HepG2 (cell line): ENCODE results near the gene GDF11. TPM values are rescaled to one million over a fixed set of nuclear protein-coding genes. Genes with fewer than 3 reads are reported as not detected.
A peak's percentile ranks its signal among the peaks of the same experiment; 100 is the strongest.

Experiments
- AHR ChIP-seq: IDR thresholded peaks from 2 replicates; pipeline ENCODE4 v1.6.1; 2018; ENCODE audit warnings: missing genetic modification reagents, missing compliant biosample characterization
- CEBPG ChIP-seq: IDR thresholded peaks from 2 replicates; pipeline ENCODE4 v1.6.1; 2016
- FOXA1 ChIP-seq, 2 experiments: fragments of 450-650 bp in 1 of 2; sonication (generic) in 1 of 2; formaldehyde crosslinking in 1 of 2; IDR thresholded peaks; 2 replicates each; pipeline versions ENCODE4 v1.4.0 to v1.6.1; 2016 to 2020; ENCODE audit warnings: missing genetic modification reagents in 1 of 2
- MEF2D ChIP-seq: sonication (generic); formaldehyde crosslinking; IDR thresholded peaks from 2 replicates; pipeline ENCODE4 v1.5.1; 2020; ENCODE audit warnings: mild to moderate bottlenecking, missing genetic modification reagents
- RBAK ChIP-seq: sonication (generic); formaldehyde crosslinking; IDR thresholded peaks from 2 replicates; pipeline ENCODE4 v1.5.1; 2020; ENCODE audit warnings: mild to moderate bottlenecking, missing genetic modification reagents
- RORA ChIP-seq: sonication (generic); formaldehyde crosslinking; IDR thresholded peaks from 2 replicates; pipeline ENCODE4 v1.5.0; 2020; ENCODE audit warnings: mild to moderate bottlenecking, missing genetic modification reagents, moderate library complexity
- SALL1 ChIP-seq: sonication (generic); formaldehyde crosslinking; IDR thresholded peaks from 2 replicates; pipeline ENCODE4 v1.8.0; 2022; ENCODE audit warnings: mild to moderate bottlenecking, missing genetic modification reagents
- ZNF292 ChIP-seq: sonication (generic); formaldehyde crosslinking; IDR thresholded peaks from 2 replicates; pipeline ENCODE4 v1.8.1; 2022; ENCODE audit warnings: mild to moderate bottlenecking, low read depth, missing genetic modification reagents, borderline replicate concordance
- ZNF510 ChIP-seq: sonication (generic); formaldehyde crosslinking; IDR thresholded peaks from 2 replicates; pipeline ENCODE4 v1.4.0; 2020; ENCODE audit warnings: low read depth, mild to moderate bottlenecking, missing genetic modification reagents
- ZNF530 ChIP-seq: sonication (generic); formaldehyde crosslinking; IDR thresholded peaks from 2 replicates; pipeline ENCODE4 v1.5.0; 2020; ENCODE audit warnings: low read depth, mild to moderate bottlenecking, missing genetic modification reagents
- ZNF549 ChIP-seq: sonication (generic); formaldehyde crosslinking; IDR thresholded peaks from 2 replicates; pipeline ENCODE4 v1.5.0; 2020; ENCODE audit warnings: missing genetic modification reagents
- ZNF720 ChIP-seq: sonication (generic); formaldehyde crosslinking; IDR thresholded peaks from 2 replicates; pipeline ENCODE4 v1.4.0; 2020; ENCODE audit warnings: missing genetic modification reagents
- ZSCAN9 ChIP-seq: IDR thresholded peaks from 2 replicates; pipeline ENCODE4 v1.6.1; 2016; ENCODE audit warnings: borderline replicate concordance
- ZZZ3 ChIP-seq: sonication (generic); formaldehyde crosslinking; IDR thresholded peaks from 2 replicates; pipeline ENCODE4 v1.4.0; 2020; ENCODE audit warnings: missing genetic modification reagents, mild to moderate bottlenecking, borderline replicate concordance
- polyA plus RNA-seq, 8 experiments: library from polyadenylated mRNA; depleted of rRNA in 3 of 8; stranded (reverse) in 7 of 8; unstranded in 1 of 8; fragments of >200 nt; fragmentation: Illumina TruSeq in 4 of 8; extraction: Trizol in 4 of 8; gene quantifications; 2 replicates each; pipeline versions ENCODE4 v1.2.1 to v1.2.3, GENCODE V29; 2011 to 2016; ENCODE audit warnings: low read depth in 4 of 8, missing spikeins in 1 of 8, mixed read lengths in 1 of 8; ENCODE audit not compliant: insufficient read depth in 1 of 8
- total RNA-seq, 5 experiments: library from RNA; depleted of rRNA; stranded (reverse); fragments of >200 nt; fragmentation: Illumina TruSeq; extraction: Trizol; gene quantifications; 2 replicates each; pipeline ENCODE4 v1.2.3, GENCODE V29; 2016; ENCODE audit warnings: low read depth in 1 of 5
- TF ChIP-seq, protein P1 (sequence below), 2 experiments: sonication (generic) in 1 of 2; formaldehyde crosslinking in 1 of 2; IDR thresholded peaks; 2 replicates each; pipeline versions ENCODE4 v1.5.1 to v1.6.1; 2011 to 2020; ENCODE audit warnings: borderline replicate concordance in 1 of 2, low read depth in 1 of 2, low read length in 1 of 2, mild to moderate bottlenecking in 1 of 2, missing genetic modification reagents in 1 of 2, moderate library complexity in 1 of 2
- TF ChIP-seq, protein P2 (sequence below): sonication (generic); formaldehyde crosslinking; IDR thresholded peaks from 2 replicates; pipeline ENCODE4 v1.4.0; 2020; ENCODE audit warnings: missing genetic modification reagents, low read depth, mild to moderate bottlenecking, borderline replicate concordance
- TF ChIP-seq, protein P3 (sequence below): sonication (generic); formaldehyde crosslinking; IDR thresholded peaks from 2 replicates; pipeline ENCODE4 v1.9.0; 2021; ENCODE audit warnings: missing genetic modification reagents, mild to moderate bottlenecking, borderline replicate concordance
- TF ChIP-seq, protein P4 (sequence below): IDR thresholded peaks from 2 replicates; pipeline ENCODE4 v1.4.0; 2020; ENCODE audit warnings: mild to moderate bottlenecking, missing genetic modification reagents

The GDF11 gene
- total and polyA plus RNA-seq, 2 of the 13 experiments (the other 11 are each of a cell fraction or from before 2014, with no cell fraction given): 0.63 to 1.5 TPM

DNA sequence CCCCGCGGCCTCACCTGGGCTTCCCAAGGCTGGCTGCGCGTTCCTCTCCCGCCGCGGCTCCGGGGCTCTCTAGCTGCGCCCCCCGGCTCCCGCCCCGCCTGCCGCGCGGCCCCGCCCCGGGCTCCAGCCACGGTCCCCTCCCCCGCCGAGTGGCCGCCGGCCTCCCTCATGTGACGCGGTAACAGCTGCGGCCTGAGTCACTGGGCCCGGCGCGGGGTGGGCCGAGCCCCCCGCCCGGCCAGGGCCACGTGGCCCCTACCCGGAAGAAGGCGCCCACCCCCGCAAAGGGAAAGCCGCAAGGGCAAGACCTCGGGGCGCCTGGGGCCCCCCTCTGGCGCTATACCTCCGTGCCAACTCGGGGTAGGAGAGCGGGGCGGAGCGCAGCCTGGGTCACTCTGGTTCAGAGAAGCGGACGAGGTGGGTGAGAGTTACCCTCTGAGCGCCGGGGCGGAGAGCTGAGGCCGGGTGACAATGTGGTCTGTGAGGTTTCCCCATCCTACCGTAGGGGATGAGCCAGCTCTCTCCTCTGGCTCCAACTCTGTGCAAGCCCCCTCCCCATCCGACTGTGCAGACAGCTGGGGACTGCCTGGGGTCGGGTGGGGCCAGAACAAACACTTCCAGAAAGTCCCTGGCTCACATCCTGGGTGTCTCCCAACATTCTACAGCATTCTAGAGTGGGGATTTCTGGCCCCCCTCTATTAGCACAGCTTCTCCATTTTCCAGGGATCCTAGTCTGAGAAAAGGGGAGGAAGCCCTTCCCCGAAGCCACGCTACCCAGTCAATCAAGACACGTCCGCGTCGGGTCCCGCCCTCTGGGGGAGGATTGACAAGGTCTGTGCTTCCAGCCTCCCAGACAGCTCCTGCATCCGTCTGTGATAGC is 13.7 kb upstream of the GDF11 start, which contains the start of gene CD63 (continued):
- TF ChIP-seq, protein P1, sequence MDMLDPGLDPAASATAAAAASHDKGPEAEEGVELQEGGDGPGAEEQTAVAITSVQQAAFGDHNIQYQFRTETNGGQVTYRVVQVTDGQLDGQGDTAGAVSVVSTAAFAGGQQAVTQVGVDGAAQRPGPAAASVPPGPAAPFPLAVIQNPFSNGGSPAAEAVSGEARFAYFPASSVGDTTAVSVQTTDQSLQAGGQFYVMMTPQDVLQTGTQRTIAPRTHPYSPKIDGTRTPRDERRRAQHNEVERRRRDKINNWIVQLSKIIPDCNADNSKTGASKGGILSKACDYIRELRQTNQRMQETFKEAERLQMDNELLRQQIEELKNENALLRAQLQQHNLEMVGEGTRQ (IDR thresholded peaks at IDR 0.05; ENCODE audit: low read depth, low read length): peak; percentile 52; the same call in 1 of the 2 replicates
- TF ChIP-seq, protein P1 (CRISPR knock-in tag; IDR thresholded peaks at IDR 0.05; ENCODE audit: borderline replicate concordance): peak; percentile 82; the same call in 1 of the 2 replicates
- TF ChIP-seq ZNF549 (CRISPR knock-in tag) (no peak), RBAK (CRISPR knock-in tag) (no peak), AHR (CRISPR knock-in tag) (no peak), RORA (CRISPR knock-in tag) (no peak), ZNF530 (CRISPR knock-in tag) (no peak), ZZZ3 (CRISPR knock-in tag) (no peak), ZNF292 (CRISPR knock-in tag) (no peak), ZNF720 (CRISPR knock-in tag) (no peak), CEBPG (CRISPR knock-in tag) (no peak), FOXA1 (IDR thresholded peaks at IDR 0.05) (no peak), FOXA1 (CRISPR knock-in tag; IDR thresholded peaks at IDR 0.05) (no peak), MEF2D (CRISPR knock-in tag) (no peak), ZSCAN9 (CRISPR knock-in tag) (no peak; the same call in 1 of the 2 replicates), ZNF510 (CRISPR knock-in tag) (no peak), SALL1 (CRISPR knock-in tag) (peak; percentile 59; the same call in 1 of the 2 replicates)
- TF ChIP-seq, protein P2, sequence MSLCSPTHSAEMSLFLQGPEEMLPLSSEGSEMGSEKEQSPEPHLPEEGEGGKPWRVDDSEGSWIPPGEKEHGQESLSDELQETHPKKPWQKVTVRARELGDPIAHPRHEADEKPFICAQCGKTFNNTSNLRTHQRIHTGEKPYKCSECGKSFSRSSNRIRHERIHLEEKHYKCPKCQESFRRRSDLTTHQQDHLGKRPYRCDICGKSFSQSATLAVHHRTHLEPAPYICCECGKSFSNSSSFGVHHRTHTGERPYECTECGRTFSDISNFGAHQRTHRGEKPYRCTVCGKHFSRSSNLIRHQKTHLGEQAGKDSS (CRISPR knock-in tag): no peak
- TF ChIP-seq, protein P3, sequence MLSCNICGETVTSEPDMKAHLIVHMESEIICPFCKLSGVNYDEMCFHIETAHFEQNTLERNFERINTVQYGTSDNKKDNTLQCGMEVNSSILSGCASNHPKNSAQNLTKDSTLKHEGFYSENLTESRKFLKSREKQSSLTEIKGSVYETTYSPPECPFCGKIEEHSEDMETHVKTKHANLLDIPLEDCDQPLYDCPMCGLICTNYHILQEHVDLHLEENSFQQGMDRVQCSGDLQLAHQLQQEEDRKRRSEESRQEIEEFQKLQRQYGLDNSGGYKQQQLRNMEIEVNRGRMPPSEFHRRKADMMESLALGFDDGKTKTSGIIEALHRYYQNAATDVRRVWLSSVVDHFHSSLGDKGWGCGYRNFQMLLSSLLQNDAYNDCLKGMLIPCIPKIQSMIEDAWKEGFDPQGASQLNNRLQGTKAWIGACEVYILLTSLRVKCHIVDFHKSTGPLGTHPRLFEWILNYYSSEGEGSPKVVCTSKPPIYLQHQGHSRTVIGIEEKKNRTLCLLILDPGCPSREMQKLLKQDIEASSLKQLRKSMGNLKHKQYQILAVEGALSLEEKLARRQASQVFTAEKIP (CRISPR knock-in tag): no peak
- TF ChIP-seq, protein P4, sequence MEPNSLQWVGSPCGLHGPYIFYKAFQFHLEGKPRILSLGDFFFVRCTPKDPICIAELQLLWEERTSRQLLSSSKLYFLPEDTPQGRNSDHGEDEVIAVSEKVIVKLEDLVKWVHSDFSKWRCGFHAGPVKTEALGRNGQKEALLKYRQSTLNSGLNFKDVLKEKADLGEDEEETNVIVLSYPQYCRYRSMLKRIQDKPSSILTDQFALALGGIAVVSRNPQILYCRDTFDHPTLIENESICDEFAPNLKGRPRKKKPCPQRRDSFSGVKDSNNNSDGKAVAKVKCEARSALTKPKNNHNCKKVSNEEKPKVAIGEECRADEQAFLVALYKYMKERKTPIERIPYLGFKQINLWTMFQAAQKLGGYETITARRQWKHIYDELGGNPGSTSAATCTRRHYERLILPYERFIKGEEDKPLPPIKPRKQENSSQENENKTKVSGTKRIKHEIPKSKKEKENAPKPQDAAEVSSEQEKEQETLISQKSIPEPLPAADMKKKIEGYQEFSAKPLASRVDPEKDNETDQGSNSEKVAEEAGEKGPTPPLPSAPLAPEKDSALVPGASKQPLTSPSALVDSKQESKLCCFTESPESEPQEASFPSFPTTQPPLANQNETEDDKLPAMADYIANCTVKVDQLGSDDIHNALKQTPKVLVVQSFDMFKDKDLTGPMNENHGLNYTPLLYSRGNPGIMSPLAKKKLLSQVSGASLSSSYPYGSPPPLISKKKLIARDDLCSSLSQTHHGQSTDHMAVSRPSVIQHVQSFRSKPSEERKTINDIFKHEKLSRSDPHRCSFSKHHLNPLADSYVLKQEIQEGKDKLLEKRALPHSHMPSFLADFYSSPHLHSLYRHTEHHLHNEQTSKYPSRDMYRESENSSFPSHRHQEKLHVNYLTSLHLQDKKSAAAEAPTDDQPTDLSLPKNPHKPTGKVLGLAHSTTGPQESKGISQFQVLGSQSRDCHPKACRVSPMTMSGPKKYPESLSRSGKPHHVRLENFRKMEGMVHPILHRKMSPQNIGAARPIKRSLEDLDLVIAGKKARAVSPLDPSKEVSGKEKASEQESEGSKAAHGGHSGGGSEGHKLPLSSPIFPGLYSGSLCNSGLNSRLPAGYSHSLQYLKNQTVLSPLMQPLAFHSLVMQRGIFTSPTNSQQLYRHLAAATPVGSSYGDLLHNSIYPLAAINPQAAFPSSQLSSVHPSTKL: peak; percentile 60; the same call in 1 of the 2 replicates
